ENCODE data around the gene DHRSX. TPM values are rescaled to one million over a fixed set of nuclear protein-coding genes. Genes with fewer than 3 reads are reported as not detected.
"Not testable (repeated sequence)": the region's sequence is repeated elsewhere in the genome, so short reads cannot be mapped to it uniquely, and the experiment has no call there.

Gene DHRSX
- polyA plus RNA-seq, 3 donors = 12.9 to 33.2 (median 28.3) TPM

DNA sequence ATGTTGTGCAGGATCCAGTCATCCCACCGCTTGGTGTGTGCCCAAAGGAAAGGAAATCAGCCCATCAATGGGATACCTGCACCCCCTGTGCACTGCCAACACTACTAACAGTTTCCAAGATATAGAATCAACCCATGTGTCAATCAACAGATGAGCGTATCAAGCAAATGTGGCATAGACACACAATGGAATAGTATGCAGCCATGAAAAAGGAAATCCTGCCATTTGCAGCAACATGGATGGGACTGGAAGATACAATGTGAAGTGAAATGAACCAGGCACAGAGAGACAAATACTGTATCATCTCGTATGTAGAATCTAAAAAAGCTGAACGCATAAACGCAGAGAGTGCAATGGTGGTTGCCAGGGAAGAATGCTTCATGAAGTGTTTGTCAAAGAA is 20.8 kb downstream of the DHRSX start:
- H3K27ac Mint-ChIP-seq; intact Hi-C loops (cut with micrococcal nuclease); H3K4me2 ChIP-seq (replicated peaks; ENCODE audit: extremely low read depth, low read length, poor library complexity, severe bottlenecking); H3K27me3 ChIP-seq (ENCODE audit: control insufficient read depth in 2 of 2, insufficient read depth in 2 of 2, low read length in 2 of 2); H3K27me3 Mint-ChIP-seq (ENCODE audit: low read depth in 3 of 3); H3K9ac ChIP-seq (ENCODE audit: insufficient read depth, low read length, poor library complexity, severe bottlenecking); H3K9me3 Mint-ChIP-seq; H3K4me1 Mint-ChIP-seq; DNase-seq; H3K27ac ChIP-seq (ENCODE audit: low read depth in 1 of 2, low read length in 2 of 2); H3K4me1 ChIP-seq (ENCODE audit: control insufficient read depth in 1 of 2, insufficient read depth in 2 of 2, low read length in 2 of 2); H3K4me3 Mint-ChIP-seq; H2AFZ ChIP-seq (ENCODE audit: insufficient read depth, low read depth, low read length, poor library complexity, severe bottlenecking); H3K4me3 ChIP-seq (replicated peaks in 1 of 3; ENCODE audit: low read depth in 2 of 3, low read length in 3 of 3); H3K9me3 ChIP-seq (replicated peaks in 1 of 2; ENCODE audit: control insufficient read depth in 1 of 2, insufficient read depth in 1 of 2, low read length in 2 of 2): not testable (repeated sequence)
- WGBS (ENCODE audit: insufficient coverage) = 100% methylated on average over 4 of the region's 5 CpGs
- H3K36me3 Mint-ChIP-seq = peaks cover 9 to 20% of the 10 kb centered on the region in 2 donors
- Histone ChIP-seq H3K79me2 (ENCODE audit: insufficient read depth, low read length) (peaks cover 20% of the 10 kb centered on the region), H4K20me1 (ENCODE audit: insufficient read depth, low read length) (peaks cover 82% of the 10 kb centered on the region), H3K36me3 (replicated peaks in 1 of 2; ENCODE audit: control insufficient read depth in 1 of 2, insufficient read depth in 2 of 2, low read length in 2 of 2) (peaks cover 3 to 22% of the 10 kb centered on the region in 2 donors)

- H3K9me3 Mint-ChIP-seq = peaks cover 3 to 7% (median 5%) of the 10 kb centered on the region in 7 donors
- 97% methylated on average over 15 of the region's 15 CpGs for WGBS (ENCODE audit: insufficient coverage)
- intact Hi-C loops (cut with micrococcal nuclease) = no loop called here
- no peak overlapping the region for H3K4me3 Mint-ChIP-seq
- no peaks in the 10 kb centered on the region for H3K27me3 ChIP-seq (ENCODE audit: control insufficient read depth in 2 of 2, insufficient read depth in 2 of 2, low read length in 2 of 2)
- DNase-seq = no peak
- H2AFZ ChIP-seq (ENCODE audit: insufficient read depth, low read depth, low read length, poor library complexity, severe bottlenecking) = no peak overlapping the region
- H3K9ac ChIP-seq (ENCODE audit: insufficient read depth, low read length, poor library complexity, severe bottlenecking) = no peak overlapping the region
- no peak overlapping the region for H3K4me2 ChIP-seq (replicated peaks; ENCODE audit: extremely low read depth, low read length, poor library complexity, severe bottlenecking)
- peaks cover 2 to 16% of the 10 kb centered on the region in 2 donors for H3K36me3 ChIP-seq (replicated peaks in 1 of 2; ENCODE audit: control insufficient read depth in 1 of 2, insufficient read depth in 2 of 2, low read length in 2 of 2)
- H3K4me1 Mint-ChIP-seq = no peaks in the 10 kb centered on the region
- H3K79me2 ChIP-seq (ENCODE audit: insufficient read depth, low read length) = peaks cover 24% of the 10 kb centered on the region
- H3K27me3 Mint-ChIP-seq (ENCODE audit: low read depth in 3 of 3) = no peaks in the 10 kb centered on the region
- no peak for TF ChIP-seq CTCF (IDR thresholded peaks at IDR 0.05)
- H4K20me1 ChIP-seq (ENCODE audit: insufficient read depth, low read length) = peaks cover 82% of the 10 kb centered on the region
- peaks cover 0 to 7% of the 10 kb centered on the region in 2 donors for H3K9me3 ChIP-seq (replicated peaks in 1 of 2; ENCODE audit: control insufficient read depth in 1 of 2, insufficient read depth in 1 of 2, low read length in 2 of 2)
- H3K36me3 Mint-ChIP-seq = peaks cover 9 to 15% of the 10 kb centered on the region in 2 donors
- H3K27ac Mint-ChIP-seq = no peak overlapping the region
- H3K4me3 ChIP-seq (replicated peaks in 1 of 3; ENCODE audit: low read depth in 2 of 3, low read length in 3 of 3) = no peak overlapping the region
- H3K4me1 ChIP-seq (ENCODE audit: control insufficient read depth in 1 of 2, insufficient read depth in 2 of 2, low read length in 2 of 2) = no peaks in the 10 kb centered on the region
- no peak overlapping the region for H3K27ac ChIP-seq (ENCODE audit: low read depth in 1 of 2, low read length in 2 of 2)
These were observed 21.4 kb downstream of the DHRSX start for GRCh38 chrX:2479420-2479780.

Data from CD14-positive monocyte (primary cell).